GM12878 (cell line): ENCODE data around the gene NMNAT3. TPM values are rescaled to one million over a fixed set of nuclear protein-coding genes. Genes with fewer than 3 reads are reported as not detected.

Source experiments
- ATAC-seq: fragments of 200-7000 bp; cut with Tn5 transposase; 3 replicates; pipeline ENCODE4 v1.9.1; 2020; ENCODE audit warnings: mild to moderate bottlenecking, moderate library complexity
- BruUV-seq: library from RNA; stranded (reverse); fragments of 400-500 nt; replicated peaks from 2 replicates; lab custom pipeline; 2021; lab: Mats Ljungman, UMichigan
- CTCF ChIA-PET: fragments of 300-600 bp; sonication (Branson Sonifier 250); formaldehyde crosslinking; extraction: SDS; loops from one replicate; lab custom pipeline; 2021; ENCODE audit warnings: inconsistent platforms; lab: Yijun Ruan, JAX
- POLR2A ChIA-PET: fragments of 350-600 bp; formaldehyde crosslinking; extraction: SDS; loops from one replicate; lab custom pipeline; 2021; ENCODE audit warnings: inconsistent platforms; lab: Charles Lee
- RAD21 ChIA-PET: fragments of 300-600 bp; sonication (Branson Sonifier 250); formaldehyde crosslinking; loops from one replicate; lab custom pipeline; 2023; ENCODE audit warnings: antibody characterized with exemption; ENCODE audit not compliant: unreplicated experiment; lab: Charles Lee
- SMC1A ChIA-PET: fragments of 300-600 bp; sonication (Branson Sonifier 250); formaldehyde crosslinking; loops from one replicate; lab custom pipeline; 2023; ENCODE audit not compliant: unreplicated experiment, uncharacterized antibody; lab: Charles Lee
- DNase-seq: peaks from one replicate; pipeline ENCODE4 v3.0.0-alpha.2; 2011; ENCODE audit warnings: low read depth, low spot score
- FAIRE-seq: peaks from 3 replicates; lab custom pipeline; 2011; peaks lifted over from hg19 to GRCh38; lab: Jason Lieb, UNC
- H2AFZ ChIP-seq: 2 replicates; pipeline ENCODE4 v1.6.0; 2011; ENCODE audit warnings: low read depth, low read length, control low read depth; ENCODE audit not compliant: control insufficient read depth
- H3K27ac ChIP-seq: 2 replicates; pipeline ENCODE4 v1.5.1; 2011; ENCODE audit warnings: control low read depth; ENCODE audit not compliant: control insufficient read depth, insufficient read depth
- H3K27me3 ChIP-seq, 2 experiments: replicated peaks in 1 of 2; 2 replicates each; pipeline versions ENCODE4 v1.6.0 to v1.6.1; 2011; ENCODE audit warnings: low read length in 1 of 2; ENCODE audit not compliant: control insufficient read depth in 2 of 2, insufficient read depth in 2 of 2
- H3K36me3 ChIP-seq, 2 experiments: 2 replicates each; pipeline ENCODE4 v1.5.1; 2011; ENCODE audit warnings: low read length in 1 of 2; ENCODE audit not compliant: control insufficient read depth in 2 of 2, insufficient read depth in 2 of 2
- H3K4me1 ChIP-seq: 2 replicates; pipeline ENCODE4 v1.6.1; 2011; ENCODE audit warnings: mild to moderate bottlenecking, low read length, moderate library complexity, mixed read lengths; ENCODE audit not compliant: control insufficient read depth, insufficient read depth
- H3K4me2 ChIP-seq: 2 replicates; pipeline ENCODE4 v1.6.0; 2011; ENCODE audit warnings: control low read depth; ENCODE audit not compliant: control insufficient read depth, insufficient read depth
- H3K4me3 ChIP-seq: fragments of 200-600 bp; sonication (generic); 2 replicates; pipeline ENCODE4 v1.5.1; 2016
- H3K79me2 ChIP-seq: 2 replicates; pipeline ENCODE4 v1.6.0; 2011; ENCODE audit warnings: low read length; ENCODE audit not compliant: control insufficient read depth, insufficient read depth
- H3K9ac ChIP-seq: 2 replicates; pipeline ENCODE4 v1.8.0; 2011; ENCODE audit warnings: low read length, control low read depth, mixed read lengths; ENCODE audit not compliant: control insufficient read depth, insufficient read depth
- H3K9me3 ChIP-seq: replicated peaks from 3 replicates; pipeline ENCODE4 v1.5.1; 2011; ENCODE audit warnings: mild to moderate bottlenecking, low read length; ENCODE audit not compliant: control insufficient read depth, insufficient read depth
- H4K20me1 ChIP-seq: 2 replicates; pipeline ENCODE4 v1.6.0; 2011; ENCODE audit not compliant: control insufficient read depth, insufficient read depth
- CREB1 ChIP-seq: IDR thresholded peaks from 2 replicates; pipeline ENCODE4 v1.6.1; 2012; ENCODE audit warnings: low read depth, mild to moderate bottlenecking, inconsistent platforms
- ETV6 ChIP-seq, 2 experiments: fragments of 450-650 bp in 1 of 2; IDR thresholded peaks in 1 of 2; conservative IDR thresholded peaks in 1 of 2; 2 replicates each; pipeline ENCODE4 v1.6.1; 2014; ENCODE audit warnings: antibody characterized with exemption in 1 of 2, borderline replicate concordance in 1 of 2, low read depth in 1 of 2, mild to moderate bottlenecking in 1 of 2, moderate library complexity in 1 of 2
- HCFC1 ChIP-seq: fragments of 150-350 bp; IDR thresholded peaks from 2 replicates; pipeline ENCODE4 v1.6.1; 2014; ENCODE audit warnings: low read length
- HDAC6 ChIP-seq: fragments of 200-600 bp; sonication (generic); IDR thresholded peaks from one replicate; pipeline ENCODE4 v1.8.0; 2017; ENCODE audit warnings: antibody characterized with exemption; ENCODE audit not compliant: unreplicated experiment
- HSF1 ChIP-seq: fragments of 150-350 bp; IDR thresholded peaks from 2 replicates; pipeline ENCODE4 v1.6.1; 2014; ENCODE audit warnings: mild to moderate bottlenecking, low read depth, low read length
- IRF4 ChIP-seq: IDR thresholded peaks from 2 replicates; pipeline ENCODE4 v1.6.1; 2011; ENCODE audit warnings: low read depth, low read length
- NFYA ChIP-seq: IDR thresholded peaks from 2 replicates; pipeline ENCODE4 v1.6.1; 2011; ENCODE audit warnings: low read depth, mild to moderate bottlenecking, low read length, improper control_type of control experiment, borderline replicate concordance
- NKRF ChIP-seq: fragments of 450-650 bp; conservative IDR thresholded peaks from 2 replicates; pipeline ENCODE4 v1.6.1; 2017; ENCODE audit warnings: mild to moderate bottlenecking, moderate library complexity
- POLR2AphosphoS2 ChIP-seq: IDR thresholded peaks from 2 replicates; pipeline ENCODE4 v1.6.1; 2011; ENCODE audit warnings: low read depth, mild to moderate bottlenecking, low read length, improper control_type of control experiment, moderate library complexity
- RELA ChIP-seq: fragments of 450-650 bp; IDR thresholded peaks from 2 replicates; pipeline ENCODE4 v1.8.0; 2014; ENCODE audit warnings: borderline replicate concordance; ENCODE audit not compliant: partially characterized antibody
- REST ChIP-seq: IDR thresholded peaks from 2 replicates; pipeline ENCODE4 v1.6.1; 2012; ENCODE audit warnings: mild to moderate bottlenecking, low read depth, low read length
- SP1 ChIP-seq: IDR thresholded peaks from one replicate; pipeline ENCODE4 v1.6.1; 2011; ENCODE audit warnings: low read depth, low read length
- STAT1 ChIP-seq: fragments of 450-650 bp; conservative IDR thresholded peaks from 2 replicates; pipeline ENCODE4 v1.6.1; 2014; ENCODE audit warnings: antibody characterized with exemption, mild to moderate bottlenecking
- ZNF592 ChIP-seq: fragments of 450-650 bp; IDR thresholded peaks from 2 replicates; pipeline ENCODE4 v1.6.1; 2017; ENCODE audit warnings: mild to moderate bottlenecking, moderate library complexity
- WGBS: methylation state at CpG from one replicate; pipeline ENCODE4 v1.1.6; 2016; ENCODE audit warnings: low lambda C conversion rate; ENCODE audit not compliant: insufficient replicate concordance, insufficient coverage; ENCODE audit errors: missing lambda C conversion rate; 5-methylcytosine and 5-hydroxymethylcytosine counted together
- in situ Hi-C: fragments of 300-500 bp; cut with MboI; formaldehyde crosslinking; loops from 9 replicates; pipeline ENCODE4 v1.14.3; 2018; ENCODE audit warnings: mixed read lengths
- intact Hi-C: fragments of 100-400 bp; cut with micrococcal nuclease; formaldehyde crosslinking; loops from one replicate; pipeline ENCODE4 v1.14.2; 2022; ENCODE audit not compliant: unreplicated experiment
- polyA plus RNA-seq, 11 experiments: library from polyadenylated mRNA; depleted of rRNA in 4 of 11; unstranded in 6 of 11; stranded (reverse) in 5 of 11; fragments of >200 nt; fragmentation: Nextera tagmentation in 4 of 11; fragmentation: Illumina TruSeq in 1 of 11; extraction: Ambion mirVana in 4 of 11; extraction: Trizol in 1 of 11; gene quantifications; 1 replicate in 1 of 11; 2 replicates in 10 of 11; pipeline versions ENCODE4 v1.2.1 to v1.2.3, GENCODE V29; 2011 to 2016; ENCODE audit warnings: inconsistent platforms in 2 of 11, missing spikeins in 2 of 11, low read depth in 1 of 11
- total RNA-seq, 4 experiments: library from RNA; depleted of rRNA in 3 of 4; stranded (reverse); fragments of >200 nt in 3 of 4; fragmentation: Illumina TruSeq in 1 of 4; extraction: Trizol in 1 of 4; gene quantifications; 2 replicates each; pipeline versions ENCODE4 v1.2.1 to v1.2.3, GENCODE V29; 2013 to 2021

NMNAT3 gene
- total and polyA plus RNA-seq, 10 of the 15 experiments (the other 5 are each of a cell fraction or from before 2014, with no cell fraction given): under 0.01 to 0.92 (median 0.08) TPM; not detected in 4

- Histone ChIP-seq H3K36me3 (no peaks in the 10 kb centered on the region), H4K20me1 (no peaks in the 10 kb centered on the region), H3K27me3 (no peaks in the 10 kb centered on the region; a peak in 1 of 4 replicates), H3K9ac (no peak overlapping the region), H3K27ac (no peak overlapping the region), H3K4me1 (no peaks in the 10 kb centered on the region), H3K79me2 (no peaks in the 10 kb centered on the region), H2AFZ (no peak overlapping the region), H3K4me2 (no peak overlapping the region), H3K4me3 (no peak overlapping the region), H3K9me3 (no peaks in the 10 kb centered on the region)
- no peak for ATAC-seq
- no peak for FAIRE-seq
- intact Hi-C loops (no loop called here), in situ Hi-C loops (no loop called here)
- ChIA-PET CTCF (no interaction called here), RAD21 (no interaction called here), POLR2A (no interaction called here), SMC1A (no interaction called here)
- no TSS peak for BruUV-seq
- WGBS: 11% methylated on average over 3 of the region's 3 CpGs
- no peak for DNase-seq
- TF ChIP-seq NFYA: no peak
- TF ChIP-seq POLR2AphosphoS2: no peak
- TF ChIP-seq CREB1: no peak
- TF ChIP-seq ETV6 (conservative IDR thresholded peaks at IDR 0.05 in 1 of 2, IDR thresholded peaks at IDR 0.05 in 1 of 2; ENCODE audit: borderline replicate concordance in 1 of 2, low read depth in 1 of 2): no peak
- TF ChIP-seq HSF1: no peak
- TF ChIP-seq IRF4: no peak
- TF ChIP-seq RELA: no peak
- TF ChIP-seq SP1: no peak
- no peak for TF ChIP-seq ZNF592
- TF ChIP-seq HDAC6: no peak
- TF ChIP-seq REST: no peak
- TF ChIP-seq NKRF: no peak
- TF ChIP-seq HCFC1: no peak
- no peak for TF ChIP-seq STAT1
Observed at GRCh38 chr3:139686624-139687023, 8.9 kb upstream of the NMNAT3 start.
